ENCODE results near the gene INSIG1.
A peak's percentile ranks its signal among the peaks of the same experiment; 100 is the strongest.

Gene INSIG1

GRCh38 chr7:155353256-155353897 lies 55.7 kb downstream of the INSIG1 start:
- CTCF ChIA-PET: interaction anchor here (1.2 to 1.7 kb wide), 3 partner anchors 9 to 426 kb away, joined by 3 to 6 read pairs (median 5); no protein-coding TSS in a partner anchor
- H3K4me3 ChIP-seq (ENCODE audit: low read depth, low read length): no peak overlapping the region
- no peak for TF ChIP-seq CTCF (IDR thresholded peaks at IDR 0.05; ENCODE audit: insufficient read depth, low read length, missing control alignments)
- DNase-seq (ENCODE audit: low read depth, low spot score): no peak
- POLR2A ChIA-PET: no interaction called here

- POLR2A ChIA-PET: no interaction called here
- CTCF ChIA-PET: no interaction called here
- TF ChIP-seq CTCF (IDR thresholded peaks at IDR 0.05; ENCODE audit: insufficient read depth, low read length, missing control alignments): no peak
- no peak for DNase-seq (ENCODE audit: low read depth, low spot score)
- no peak overlapping the region for H3K4me3 ChIP-seq (ENCODE audit: low read depth, low read length)
Observed at GRCh38 chr7:155354371-155355048, 56.8 kb downstream of the INSIG1 start.

- CTCF ChIA-PET: interaction anchor here (0.8 to 3.9 kb wide), 2 partner anchors 10 to 400 kb away, joined by 3 to 24 read pairs; no protein-coding TSS in a partner anchor
- TF ChIP-seq CTCF (IDR thresholded peaks at IDR 0.05; ENCODE audit: insufficient read depth, low read length, missing control alignments): no peak
Observed at GRCh38 chr7:155355176-155355575, 57.5 kb downstream of the INSIG1 start.

GRCh38 chr7:155355745-155356144 lies 58.1 kb downstream of the INSIG1 start:
- POLR2A ChIA-PET: no interaction called here
- TF ChIP-seq CTCF (IDR thresholded peaks at IDR 0.05; ENCODE audit: insufficient read depth, low read length, missing control alignments): no peak
- CTCF ChIA-PET: interaction anchor here (0.7 to 3.9 kb wide), 7 partner anchors 11 to 428 kb away, joined by 3 to 28 read pairs (median 4); partner anchors contain the start of gene PAXIP1

More at GRCh38 chr7:155355176-155355575, 57.5 kb downstream of the INSIG1 start:
- H3K4me3 ChIP-seq (ENCODE audit: low read depth, low read length): no peak overlapping the region
- DNase-seq (ENCODE audit: low read depth, low spot score): no peak
- POLR2A ChIA-PET: no interaction called here

GRCh38 chr7:155356323-155357105 lies 58.8 kb downstream of the INSIG1 start:
- no peak overlapping the region for H3K4me3 ChIP-seq (ENCODE audit: low read depth, low read length)
- ChIA-PET POLR2A (no interaction called here), CTCF (interaction anchor here (0.6 to 3.9 kb wide), 11 partner anchors 9 to 442 kb away, joined by 3 to 28 read pairs (median 4); partner anchors contain the start of gene PAXIP1)
- no peak for DNase-seq (ENCODE audit: low read depth, low spot score)
- TF ChIP-seq CTCF (IDR thresholded peaks at IDR 0.05; ENCODE audit: insufficient read depth, low read length, missing control alignments): peak; percentile 28

More at GRCh38 chr7:155355745-155356144, 58.1 kb downstream of the INSIG1 start:
- no peak for DNase-seq (ENCODE audit: low read depth, low spot score)
- H3K4me3 ChIP-seq (ENCODE audit: low read depth, low read length): no peak overlapping the region

All from AG04449 (cell line).